A673 (cell line): ENCODE results near the gene ABHD17C. TPM values are rescaled to one million over a fixed set of nuclear protein-coding genes. Genes with fewer than 3 reads are reported as not detected.

Source experiments
- BruUV-seq: library from RNA; stranded (reverse); fragments of 400-500 nt; replicated peaks from 2 replicates; lab custom pipeline; 2021; lab: Mats Ljungman, UMichigan
- CTCF ChIA-PET: fragments of 300-600 bp; sonication (Branson Sonifier 250); formaldehyde crosslinking; loops from one replicate; lab custom pipeline; 2022; ENCODE audit warnings: antibody characterized with exemption; lab: Charles Lee
- POLR2A ChIA-PET: fragments of 300-600 bp; sonication (Branson Sonifier 250); formaldehyde crosslinking; loops from one replicate; lab custom pipeline; 2022; ENCODE audit warnings: antibody characterized with exemption; ENCODE audit not compliant: low non-redundant PET; lab: Charles Lee
- DNase-seq: peaks from one replicate; pipeline ENCODE4 v3.0.0-alpha.2; 2015; ENCODE audit warnings: low spot score
- H3K27ac ChIP-seq: fragments of 200-600 bp; sonication (generic); 2 replicates; pipeline ENCODE4 v1.5.1; 2016; ENCODE audit warnings: mixed run types, low read depth, mild to moderate bottlenecking, mixed read lengths, antibody characterized with exemption, low read length; ENCODE audit not compliant: poor library complexity, severe bottlenecking
- H3K27me3 ChIP-seq: fragments of 200-600 bp; sonication (generic); replicated peaks from 2 replicates; pipeline ENCODE4 v1.6.1; 2017; ENCODE audit warnings: mixed run types, low read depth, mild to moderate bottlenecking, mixed read lengths, antibody characterized with exemption, low read length; ENCODE audit not compliant: insufficient read depth, poor library complexity
- H3K36me3 ChIP-seq: fragments of 200-600 bp; sonication (generic); 2 replicates; pipeline ENCODE4 v1.6.1; 2016; ENCODE audit warnings: mixed run types, mild to moderate bottlenecking, mixed read lengths, antibody characterized with exemption, low read length; ENCODE audit not compliant: insufficient read depth, poor library complexity, severe bottlenecking
- H3K4me1 ChIP-seq: fragments of 200-600 bp; sonication (generic); 2 replicates; pipeline ENCODE4 v1.6.1; 2017; ENCODE audit warnings: mixed run types, mild to moderate bottlenecking, mixed read lengths, antibody characterized with exemption, low read length; ENCODE audit not compliant: insufficient read depth, poor library complexity, severe bottlenecking
- H3K4me3 ChIP-seq: fragments of 200-600 bp; sonication (generic); 2 replicates; pipeline ENCODE4 v1.5.1; 2016; ENCODE audit warnings: low read depth, mixed run types, mild to moderate bottlenecking, mixed read lengths, low read length; ENCODE audit not compliant: poor library complexity, severe bottlenecking
- H3K9me3 ChIP-seq: fragments of 200-600 bp; sonication (generic); 2 replicates; pipeline ENCODE4 v1.6.1; 2016; ENCODE audit warnings: mixed run types, low read depth, mild to moderate bottlenecking, mixed read lengths, antibody characterized with exemption, low read length; ENCODE audit not compliant: poor library complexity, severe bottlenecking
- CTCF ChIP-seq: fragments of 300-800, 200-600 bp; sonication (generic); conservative IDR thresholded peaks from 2 replicates; pipeline ENCODE4 v1.5.1; 2017; ENCODE audit warnings: low read depth, mild to moderate bottlenecking, antibody characterized with exemption, low read length, moderate library complexity, mixed read lengths
- EZH2 ChIP-seq: fragments of 200-600 bp; sonication (generic); IDR thresholded peaks from 2 replicates; pipeline ENCODE4 v1.6.1; 2017; ENCODE audit warnings: borderline replicate concordance, low read depth, mild to moderate bottlenecking, mixed read lengths, antibody characterized with exemption, low read length; ENCODE audit not compliant: poor library complexity, severe bottlenecking
- intact Hi-C: fragments of 100-400 bp; cut with micrococcal nuclease; formaldehyde crosslinking; loops from one replicate; pipeline ENCODE4 v1.10.0; 2022; ENCODE audit not compliant: unreplicated experiment
- total RNA-seq: library from RNA; stranded (reverse); gene quantifications from 2 replicates; pipeline ENCODE4 v1.2.3, GENCODE V29; 2021

Gene ABHD17C
- total RNA-seq, 1 experiment from 2014 or later: 9.9 TPM

- Histone ChIP-seq H3K4me3 (no peak overlapping the region), H3K4me1 (no peaks in the 10 kb centered on the region), H3K27me3 (no peaks in the 10 kb centered on the region), H3K27ac (no peak overlapping the region), H3K36me3 (no peaks in the 10 kb centered on the region), H3K9me3 (no peaks in the 10 kb centered on the region)
- ChIA-PET CTCF (no interaction called here), POLR2A (no interaction called here)
- no peak for TF ChIP-seq CTCF
- TF ChIP-seq EZH2: no peak
- no TSS peak for BruUV-seq
- intact Hi-C loops: no loop called here
- DNase-seq: no peak
Observed at GRCh38 chr15:80753161-80753560, 58.1 kb downstream of the ABHD17C start.

GRCh38 chr15:80754014-80754413 lies 58.9 kb downstream of the ABHD17C start:
- DNase-seq: no peak

GRCh38 chr15:80755885-80756284 lies 60.8 kb downstream of the ABHD17C start:
- intact Hi-C loops: no loop called here
- Histone ChIP-seq H3K4me1 (no peaks in the 10 kb centered on the region), H3K27ac (no peak overlapping the region), H3K27me3 (no peaks in the 10 kb centered on the region), H3K4me3 (no peak overlapping the region), H3K9me3 (no peaks in the 10 kb centered on the region), H3K36me3 (no peaks in the 10 kb centered on the region)
- no TSS peak for BruUV-seq
- POLR2A ChIA-PET: no interaction called here
- CTCF ChIA-PET: no interaction called here
- TF ChIP-seq CTCF: no peak
- no peak for TF ChIP-seq EZH2
- DNase-seq: no peak

More at GRCh38 chr15:80754014-80754413, 58.9 kb downstream of the ABHD17C start:
- no TSS peak for BruUV-seq
- no peaks in the 10 kb centered on the region for H3K4me1 ChIP-seq
- CTCF ChIA-PET: no interaction called here
- no peak overlapping the region for H3K27ac ChIP-seq
- no peaks in the 10 kb centered on the region for H3K36me3 ChIP-seq
- H3K9me3 ChIP-seq: no peaks in the 10 kb centered on the region
- TF ChIP-seq EZH2 (no peak), CTCF (no peak)
- intact Hi-C loops: no loop called here
- POLR2A ChIA-PET: no interaction called here
- H3K4me3 ChIP-seq: no peak overlapping the region
- no peaks in the 10 kb centered on the region for H3K27me3 ChIP-seq
